ENCODE measurements around the gene EXOSC5. TPM values are rescaled to one million over a fixed set of nuclear protein-coding genes. Genes with fewer than 3 reads are reported as not detected.

Gene EXOSC5
- total and polyA plus RNA-seq, 2 of the 4 experiments (the other 2 are of a cell fraction): 19.0 to 25.2 TPM

DNA sequence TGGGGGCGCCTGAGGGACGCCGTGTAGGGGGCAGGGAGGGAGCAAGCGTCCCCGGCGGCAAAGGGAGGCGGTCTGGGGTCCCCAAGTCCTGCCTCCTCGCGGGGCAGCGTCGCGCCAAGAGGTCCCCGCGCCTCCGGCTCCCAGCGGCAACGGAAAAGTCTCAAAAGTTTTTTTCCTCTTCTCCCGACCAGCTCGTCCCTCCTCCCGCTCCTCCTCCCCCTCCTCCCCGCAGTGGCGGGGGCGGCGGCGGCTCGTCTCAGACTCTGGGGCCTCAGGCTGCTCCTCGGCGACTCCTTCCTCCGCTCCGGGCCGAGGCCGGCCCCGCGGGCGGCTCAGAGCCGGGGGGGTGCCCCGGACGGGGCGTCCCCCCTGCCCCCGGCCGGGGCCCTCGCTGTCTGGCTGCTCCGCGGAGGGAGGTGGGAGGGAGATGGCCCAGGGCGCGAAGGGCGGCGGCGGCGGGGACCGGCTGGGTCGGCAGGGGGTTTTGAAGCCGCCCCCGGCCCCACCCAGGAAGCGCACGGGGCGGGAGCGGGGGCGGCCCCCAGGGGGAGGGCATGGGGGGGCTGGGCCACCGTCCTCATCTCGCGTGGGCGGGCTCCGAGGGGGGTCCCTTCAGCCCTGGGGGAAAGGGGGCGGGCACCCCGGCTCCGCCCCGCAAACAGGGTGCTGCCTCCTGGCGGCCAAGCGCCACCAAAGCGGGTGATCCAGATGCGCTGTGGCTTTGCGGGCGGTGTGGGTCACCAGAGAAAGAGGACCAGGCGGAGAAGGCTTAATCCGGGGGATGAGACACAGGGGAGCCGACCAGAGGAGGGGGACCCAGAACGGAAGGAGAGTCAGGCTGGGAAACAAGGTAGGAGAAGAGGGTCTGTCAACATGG is 43.5 kb downstream of the EXOSC5 start, which contains the start of gene TGFB1:
Gene TGFB1, minus strand, starts transcription at position 457 of the 877 bp plus-strand sequence. CDS start 878 bp downstream, outside the sequence.
- POLR2A ChIA-PET (ENCODE audit: unreplicated experiment): interaction anchor here (1.3 kb wide), 1 partner anchor 10 kb away, joined by 5 read pairs; the partner anchor contains the start of gene B9D2
- H2BK15ac ChIP-seq (ENCODE audit: low read depth, low read length): peak within 1 kb of the TSS; percentile 60; the same call in 1 of the 3 replicates
- peak within 1 kb of the TSS; percentile 47; the same call in 1 of the 2 replicates for H4K5ac ChIP-seq (ENCODE audit: low read depth, low read length)
- H2AFZ ChIP-seq (replicated peaks; ENCODE audit: low read length, poor library complexity): peak within 1 kb of the TSS; percentile 91
- no peaks in the 10 kb centered on the region for H3K36me3 ChIP-seq (ENCODE audit: control insufficient read depth, insufficient read depth, low read length)
- H3K4me1 ChIP-seq (ENCODE audit: control insufficient read depth, insufficient read depth, low read length): no peaks in the 10 kb centered on the region
- no peaks in the 10 kb centered on the region for H3K27me3 ChIP-seq (ENCODE audit: control insufficient read depth, insufficient read depth, low read length)
- H2BK20ac ChIP-seq (ENCODE audit: low read depth, low read length): no peak within 1 kb of the TSS; the same call in 1 of the 2 replicates
- H2AK5ac ChIP-seq (ENCODE audit: low read depth, low read length): peak within 1 kb of the TSS; percentile 86
- ATAC-seq (ENCODE audit: low read depth): peak; percentile 78
- H3K27ac ChIP-seq (ENCODE audit: insufficient read depth, low read length): peak within 1 kb of the TSS; percentile 73
- peak within 1 kb of the TSS; percentile 98 for H3K4me2 ChIP-seq (ENCODE audit: low read depth, low read length)
- TSS peak; percentile 97 for BruUV-seq (replicated peaks)
- H3K79me1 ChIP-seq (ENCODE audit: low read depth in 1 of 2, low read length in 2 of 2): peaks cover 14 to 47% of the 10 kb centered on the region in 2 experiments; a peak in 3 of 4 replicates
- H2BK120ac ChIP-seq (ENCODE audit: low read depth, low read length): peak within 1 kb of the TSS; percentile 71
- peak; percentile 87 for DNase-seq
- peak within 1 kb of the TSS; percentile 58 for H3K18ac ChIP-seq (ENCODE audit: low read depth, low read length)
- peak within 1 kb of the TSS; percentile 71 for H4K91ac ChIP-seq (ENCODE audit: insufficient read depth, low read depth, low read length)
- peak within 1 kb of the TSS; percentile 49 to 87; a peak in 2 of 4 replicates for H4K8ac ChIP-seq (ENCODE audit: low read depth in 2 of 2, low read length in 2 of 2)
- H2AK9ac ChIP-seq (replicated peaks; ENCODE audit: low read depth, low read length, poor library complexity): peak within 1 kb of the TSS; percentile 98
- H3K9me3 ChIP-seq (ENCODE audit: control insufficient read depth, insufficient read depth, low read length): no peaks in the 10 kb centered on the region
- peak within 1 kb of the TSS; percentile 90 for H3K9ac ChIP-seq (ENCODE audit: low read depth, low read length)
- H3K4ac ChIP-seq (ENCODE audit: low read depth, low read length): peak within 1 kb of the TSS; percentile 95
- intact Hi-C loops (cut with micrococcal nuclease) (loop anchor here (1.0 to 5.0 kb wide), 3 partner anchors 44 to 149 kb away; partner anchors contain the start of genes BCKDHA, EXOSC5 and HNRNPUL1), dilution Hi-C loops (cut with HindIII; ENCODE audit: low sequenced_read_pairs, unreplicated experiment) (no loop called here), in situ Hi-C loops (cut with MboI; ENCODE audit: low sequenced_read_pairs) (no loop called here)
- no peaks in the 10 kb centered on the region for H3K9me1 ChIP-seq (ENCODE audit: insufficient read depth, low read length)
- H3K4me3 ChIP-seq (ENCODE audit: insufficient read depth, low read depth, low read length): peak within 1 kb of the TSS; percentile 76
- H4K20me1 ChIP-seq (ENCODE audit: insufficient read depth, low read length): peaks cover 44% of the 10 kb centered on the region
- CTCF ChIA-PET: interaction anchor here (1.0 kb wide), 1 partner anchor 11 kb away, joined by 3 read pairs; no protein-coding TSS in a partner anchor
- H2BK5ac ChIP-seq (ENCODE audit: low read depth, low read length, poor library complexity, severe bottlenecking): peak within 1 kb of the TSS; percentile 48
- H3K56ac ChIP-seq (ENCODE audit: extremely low read depth, insufficient read depth, low read length): peak within 1 kb of the TSS; percentile 72
- peak within 1 kb of the TSS; percentile 87 for H3K14ac ChIP-seq (replicated peaks; ENCODE audit: low read depth, low read length)
- 1% methylated on average over 23 of the region's 78 CpGs; no CpG with 5 or more reads in 1 of the 2 experiments for WGBS, 2 experiments (ENCODE audit: extremely low coverage in 2 of 2, insufficient read length in 1 of 2)
- peak within 1 kb of the TSS; percentile 94; the same call in 1 of the 2 replicates for H3K23ac ChIP-seq (ENCODE audit: low read depth, low read length)
- peak; percentile 82 for TF ChIP-seq MAZ (IDR thresholded peaks at IDR 0.05; ENCODE audit: borderline replicate concordance, low read depth, low read length)
- TF ChIP-seq, protein P1, sequence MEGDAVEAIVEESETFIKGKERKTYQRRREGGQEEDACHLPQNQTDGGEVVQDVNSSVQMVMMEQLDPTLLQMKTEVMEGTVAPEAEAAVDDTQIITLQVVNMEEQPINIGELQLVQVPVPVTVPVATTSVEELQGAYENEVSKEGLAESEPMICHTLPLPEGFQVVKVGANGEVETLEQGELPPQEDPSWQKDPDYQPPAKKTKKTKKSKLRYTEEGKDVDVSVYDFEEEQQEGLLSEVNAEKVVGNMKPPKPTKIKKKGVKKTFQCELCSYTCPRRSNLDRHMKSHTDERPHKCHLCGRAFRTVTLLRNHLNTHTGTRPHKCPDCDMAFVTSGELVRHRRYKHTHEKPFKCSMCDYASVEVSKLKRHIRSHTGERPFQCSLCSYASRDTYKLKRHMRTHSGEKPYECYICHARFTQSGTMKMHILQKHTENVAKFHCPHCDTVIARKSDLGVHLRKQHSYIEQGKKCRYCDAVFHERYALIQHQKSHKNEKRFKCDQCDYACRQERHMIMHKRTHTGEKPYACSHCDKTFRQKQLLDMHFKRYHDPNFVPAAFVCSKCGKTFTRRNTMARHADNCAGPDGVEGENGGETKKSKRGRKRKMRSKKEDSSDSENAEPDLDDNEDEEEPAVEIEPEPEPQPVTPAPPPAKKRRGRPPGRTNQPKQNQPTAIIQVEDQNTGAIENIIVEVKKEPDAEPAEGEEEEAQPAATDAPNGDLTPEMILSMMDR (conservative IDR thresholded peaks at IDR 0.05; ENCODE audit: low read depth, low read length): peak; percentile 89
- no peak for TF ChIP-seq FOS (IDR thresholded peaks at IDR 0.05; ENCODE audit: low read depth, low read length)
- no peak for TF ChIP-seq MAFK (IDR thresholded peaks at IDR 0.05; ENCODE audit: low read depth, low read length)
- peak; percentile 54 for TF ChIP-seq RCOR1 (IDR thresholded peaks at IDR 0.05; ENCODE audit: insufficient replicate concordance, low read length)
- no peak for TF ChIP-seq BHLHE40 (IDR thresholded peaks at IDR 0.05; ENCODE audit: low read depth, low read length)
- no peak for TF ChIP-seq NFE2L2 (IDR thresholded peaks at IDR 0.05; ENCODE audit: low read depth, low read length)
- no peak for TF ChIP-seq RFX5 (IDR thresholded peaks at IDR 0.05; ENCODE audit: low read depth, low read length)
- TF ChIP-seq, protein P2, sequence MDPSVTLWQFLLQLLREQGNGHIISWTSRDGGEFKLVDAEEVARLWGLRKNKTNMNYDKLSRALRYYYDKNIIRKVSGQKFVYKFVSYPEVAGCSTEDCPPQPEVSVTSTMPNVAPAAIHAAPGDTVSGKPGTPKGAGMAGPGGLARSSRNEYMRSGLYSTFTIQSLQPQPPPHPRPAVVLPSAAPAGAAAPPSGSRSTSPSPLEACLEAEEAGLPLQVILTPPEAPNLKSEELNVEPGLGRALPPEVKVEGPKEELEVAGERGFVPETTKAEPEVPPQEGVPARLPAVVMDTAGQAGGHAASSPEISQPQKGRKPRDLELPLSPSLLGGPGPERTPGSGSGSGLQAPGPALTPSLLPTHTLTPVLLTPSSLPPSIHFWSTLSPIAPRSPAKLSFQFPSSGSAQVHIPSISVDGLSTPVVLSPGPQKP (IDR thresholded peaks at IDR 0.05; ENCODE audit: borderline replicate concordance, low read depth, low read length): no peak
- TF ChIP-seq, protein P3, sequence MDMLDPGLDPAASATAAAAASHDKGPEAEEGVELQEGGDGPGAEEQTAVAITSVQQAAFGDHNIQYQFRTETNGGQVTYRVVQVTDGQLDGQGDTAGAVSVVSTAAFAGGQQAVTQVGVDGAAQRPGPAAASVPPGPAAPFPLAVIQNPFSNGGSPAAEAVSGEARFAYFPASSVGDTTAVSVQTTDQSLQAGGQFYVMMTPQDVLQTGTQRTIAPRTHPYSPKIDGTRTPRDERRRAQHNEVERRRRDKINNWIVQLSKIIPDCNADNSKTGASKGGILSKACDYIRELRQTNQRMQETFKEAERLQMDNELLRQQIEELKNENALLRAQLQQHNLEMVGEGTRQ (IDR thresholded peaks at IDR 0.05; ENCODE audit: low read depth, low read length): no peak
- peak; percentile 58 for TF ChIP-seq SMC3 (IDR thresholded peaks at IDR 0.05; ENCODE audit: low read depth, low read length)
- TF ChIP-seq RAD21 (IDR thresholded peaks at IDR 0.05; ENCODE audit: low read length): peak; percentile 52
- peak; percentile 85 for TF ChIP-seq POLR2A (IDR thresholded peaks at IDR 0.05; ENCODE audit: low read depth, low read length)
